Measurements from ENCODE around the gene ZMYND15. TPM values are rescaled to one million over a fixed set of nuclear protein-coding genes. Genes with fewer than 3 reads are reported as not detected.
A peak's percentile ranks its signal among the peaks of the same experiment; 100 is the strongest.

ZMYND15 gene
- total and polyA plus RNA-seq, 2 of the 13 experiments (the other 11 are each of a cell fraction or from before 2014, with no cell fraction given), result 0.24 to 2.7 TPM

DNA sequence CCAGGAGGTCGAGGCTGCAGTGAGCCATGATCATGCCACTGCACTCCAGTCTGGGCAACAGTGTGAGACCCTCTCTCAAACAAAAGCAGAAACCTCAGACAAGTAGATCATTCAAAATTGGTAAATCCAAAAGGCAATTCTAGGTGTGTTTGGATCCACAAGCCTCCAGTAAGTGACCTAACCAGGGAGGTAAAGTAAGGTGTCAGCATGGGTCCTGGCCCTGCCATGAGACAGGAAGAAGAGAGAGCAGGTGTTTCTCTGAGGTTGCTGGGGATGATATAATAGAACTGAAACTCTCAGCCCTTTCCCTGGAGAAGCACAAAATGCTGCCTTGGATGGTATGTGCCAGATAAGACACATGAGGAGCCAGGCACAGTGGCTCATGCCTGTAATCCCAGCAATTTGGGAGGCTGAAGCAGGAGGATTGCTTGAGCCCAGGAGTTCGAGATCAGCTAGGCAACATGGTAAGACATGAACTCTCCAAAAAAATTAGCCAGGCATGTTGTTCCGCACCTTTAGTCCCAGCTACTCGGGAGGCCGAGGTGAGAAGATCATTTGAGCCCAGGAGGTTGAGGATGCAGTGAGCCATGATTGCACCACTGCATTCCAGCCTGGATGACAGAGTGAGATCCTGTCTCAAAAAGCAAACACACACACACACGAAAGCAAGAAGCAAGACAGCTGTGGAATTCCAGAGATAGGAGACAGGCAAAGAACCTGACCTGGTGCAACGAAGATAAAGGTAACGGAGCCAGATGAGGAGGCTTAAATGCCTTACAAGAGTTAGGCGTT, 38.5 kb downstream of the ZMYND15 start (continued):
- TF ChIP-seq SP5 (CRISPR knock-in tag; IDR thresholded peaks at IDR 0.05; ENCODE audit: borderline replicate concordance, low read depth) (0 out of 2 replicates have a peak, but pooled peaks have one; percentile 33), SATB2 (CRISPR knock-in tag; IDR thresholded peaks at IDR 0.05) (0 out of 2 replicates have a peak, but pooled peaks have one; percentile 51), AHDC1 (CRISPR knock-in tag; IDR thresholded peaks at IDR 0.05; ENCODE audit: borderline replicate concordance) (0 out of 2 replicates have a peak, but pooled peaks have one; percentile 27), ZNF597 (CRISPR knock-in tag; IDR thresholded peaks at IDR 0.05) (no peak), ZFP37 (CRISPR knock-in tag; IDR thresholded peaks at IDR 0.05; ENCODE audit: borderline replicate concordance) (no peak), PHF5A (CRISPR knock-in tag; IDR thresholded peaks at IDR 0.05; ENCODE audit: low read depth, unreplicated experiment) (peak; percentile 87), ZKSCAN8 (CRISPR knock-in tag; IDR thresholded peaks at IDR 0.05; ENCODE audit: borderline replicate concordance) (peak; percentile 78), ZNF44 (CRISPR knock-in tag; IDR thresholded peaks at IDR 0.05) (no peak), ZNF550 (CRISPR knock-in tag; IDR thresholded peaks at IDR 0.05; ENCODE audit: borderline replicate concordance) (no peak), SIN3A (IDR thresholded peaks at IDR 0.05; ENCODE audit: borderline replicate concordance, low read depth, low read length) (no peak), FUBP1 (CRISPR knock-in tag; IDR thresholded peaks at IDR 0.05; ENCODE audit: borderline replicate concordance) (no peak)
- TF ChIP-seq, protein P1, sequence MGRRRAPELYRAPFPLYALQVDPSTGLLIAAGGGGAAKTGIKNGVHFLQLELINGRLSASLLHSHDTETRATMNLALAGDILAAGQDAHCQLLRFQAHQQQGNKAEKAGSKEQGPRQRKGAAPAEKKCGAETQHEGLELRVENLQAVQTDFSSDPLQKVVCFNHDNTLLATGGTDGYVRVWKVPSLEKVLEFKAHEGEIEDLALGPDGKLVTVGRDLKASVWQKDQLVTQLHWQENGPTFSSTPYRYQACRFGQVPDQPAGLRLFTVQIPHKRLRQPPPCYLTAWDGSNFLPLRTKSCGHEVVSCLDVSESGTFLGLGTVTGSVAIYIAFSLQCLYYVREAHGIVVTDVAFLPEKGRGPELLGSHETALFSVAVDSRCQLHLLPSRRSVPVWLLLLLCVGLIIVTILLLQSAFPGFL (CRISPR knock-in tag; IDR thresholded peaks at IDR 0.05), result no peak
- TF ChIP-seq, protein P2, sequence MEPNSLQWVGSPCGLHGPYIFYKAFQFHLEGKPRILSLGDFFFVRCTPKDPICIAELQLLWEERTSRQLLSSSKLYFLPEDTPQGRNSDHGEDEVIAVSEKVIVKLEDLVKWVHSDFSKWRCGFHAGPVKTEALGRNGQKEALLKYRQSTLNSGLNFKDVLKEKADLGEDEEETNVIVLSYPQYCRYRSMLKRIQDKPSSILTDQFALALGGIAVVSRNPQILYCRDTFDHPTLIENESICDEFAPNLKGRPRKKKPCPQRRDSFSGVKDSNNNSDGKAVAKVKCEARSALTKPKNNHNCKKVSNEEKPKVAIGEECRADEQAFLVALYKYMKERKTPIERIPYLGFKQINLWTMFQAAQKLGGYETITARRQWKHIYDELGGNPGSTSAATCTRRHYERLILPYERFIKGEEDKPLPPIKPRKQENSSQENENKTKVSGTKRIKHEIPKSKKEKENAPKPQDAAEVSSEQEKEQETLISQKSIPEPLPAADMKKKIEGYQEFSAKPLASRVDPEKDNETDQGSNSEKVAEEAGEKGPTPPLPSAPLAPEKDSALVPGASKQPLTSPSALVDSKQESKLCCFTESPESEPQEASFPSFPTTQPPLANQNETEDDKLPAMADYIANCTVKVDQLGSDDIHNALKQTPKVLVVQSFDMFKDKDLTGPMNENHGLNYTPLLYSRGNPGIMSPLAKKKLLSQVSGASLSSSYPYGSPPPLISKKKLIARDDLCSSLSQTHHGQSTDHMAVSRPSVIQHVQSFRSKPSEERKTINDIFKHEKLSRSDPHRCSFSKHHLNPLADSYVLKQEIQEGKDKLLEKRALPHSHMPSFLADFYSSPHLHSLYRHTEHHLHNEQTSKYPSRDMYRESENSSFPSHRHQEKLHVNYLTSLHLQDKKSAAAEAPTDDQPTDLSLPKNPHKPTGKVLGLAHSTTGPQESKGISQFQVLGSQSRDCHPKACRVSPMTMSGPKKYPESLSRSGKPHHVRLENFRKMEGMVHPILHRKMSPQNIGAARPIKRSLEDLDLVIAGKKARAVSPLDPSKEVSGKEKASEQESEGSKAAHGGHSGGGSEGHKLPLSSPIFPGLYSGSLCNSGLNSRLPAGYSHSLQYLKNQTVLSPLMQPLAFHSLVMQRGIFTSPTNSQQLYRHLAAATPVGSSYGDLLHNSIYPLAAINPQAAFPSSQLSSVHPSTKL (CRISPR knock-in tag; IDR thresholded peaks at IDR 0.05), result peak; percentile 92
